HG02884 (cell line): ENCODE measurements around the gene C16orf87.
A peak's percentile ranks its signal among the peaks of the same experiment; 100 is the strongest.

Experiments
- ATAC-seq: cut with Tn5 transposase; IDR thresholded peaks from one replicate; pipeline ENCODE4 v1.9.1; 2021; ENCODE audit warnings: mild to moderate bottlenecking, moderate library complexity; ENCODE audit not compliant: unreplicated experiment

The C16orf87 gene

GRCh38 chr16:46844771-46845170 lies 13.8 kb upstream of the C16orf87 start:
- ATAC-seq: no peak

GRCh38 chr16:46843898-46844642 lies 13.1 kb upstream of the C16orf87 start:
- no peak for ATAC-seq

- no peak for ATAC-seq
Observed at GRCh38 chr16:46842192-46842895, 11.4 kb upstream of the C16orf87 start.

- no peak for ATAC-seq
Observed at GRCh38 chr16:46839986-46840443, 9.0 kb upstream of the C16orf87 start.

- ATAC-seq: no peak
Observed at GRCh38 chr16:46836534-46837530, 5.9 kb upstream of the C16orf87 start.

GRCh38 chr16:46833460-46833800 lies 2.5 kb upstream of the C16orf87 start:
- ATAC-seq: no peak

GRCh38 chr16:46832757-46833459 lies 1.9 kb upstream of the C16orf87 start:
- no peak for ATAC-seq

- ATAC-seq: peak; percentile 9
Observed at GRCh38 chr16:46830417-46830901, 521 bp downstream of the C16orf87 start.

- ATAC-seq: no peak
Observed at GRCh38 chr16:46828943-46829342, 2.0 kb downstream of the C16orf87 start.

GRCh38 chr16:46828292-46828691 lies 2.7 kb downstream of the C16orf87 start:
- ATAC-seq: no peak

- no peak for ATAC-seq
Observed at GRCh38 chr16:46826631-46827030, 4.3 kb downstream of the C16orf87 start.

- ATAC-seq: peak; percentile 83
Observed at GRCh38 chr16:46822270-46822669, 8.7 kb downstream of the C16orf87 start.

GRCh38 chr16:46817961-46818360 lies 13.0 kb downstream of the C16orf87 start:
- ATAC-seq: no peak

- no peak for ATAC-seq
Observed at GRCh38 chr16:46814790-46815189, 16.2 kb downstream of the C16orf87 start.

GRCh38 chr16:46813611-46814010 lies 17.4 kb downstream of the C16orf87 start:
- ATAC-seq: no peak

GRCh38 chr16:46812781-46813540 lies 18.0 kb downstream of the C16orf87 start:
- ATAC-seq: peak; percentile 48

GRCh38 chr16:46811682-46812081 lies 19.3 kb downstream of the C16orf87 start:
- no peak for ATAC-seq

- ATAC-seq: no peak
Observed at GRCh38 chr16:46808997-46809396, 22.0 kb downstream of the C16orf87 start.

GRCh38 chr16:46807336-46807735 lies 23.6 kb downstream of the C16orf87 start:
- no peak for ATAC-seq

GRCh38 chr16:46803373-46803772 lies 27.6 kb downstream of the C16orf87 start:
- no peak for ATAC-seq
